ENCODE results near the gene TP53BP1. TPM values are rescaled to one million over a fixed set of nuclear protein-coding genes. Genes with fewer than 3 reads are reported as not detected.
"Not testable (repeated sequence)": the region's sequence is repeated elsewhere in the genome, so short reads cannot be mapped to it uniquely, and the experiment has no call there.

TP53BP1 gene
- total and polyA plus RNA-seq, 4 donors = 2.7 to 12.0 (median 7.3) TPM

- no peak for TF ChIP-seq ZBTB33 (IDR thresholded peaks at IDR 0.05)
- TF ChIP-seq RXRA (IDR thresholded peaks at IDR 0.05) = no peak
- TF ChIP-seq HNF4A (conservative IDR thresholded peaks at IDR 0.05) = no peak
- no peak for TF ChIP-seq GABPA (IDR thresholded peaks at IDR 0.05 in 1 of 2, conservative IDR thresholded peaks at IDR 0.05 in 1 of 2)
- TF ChIP-seq FOXA2 (IDR thresholded peaks at IDR 0.05) = no peak
- no peak for TF ChIP-seq JUND (IDR thresholded peaks at IDR 0.05)
These were observed 41.9 kb upstream of the TP53BP1 start (continued) for GRCh38 chr15:43534897-43535296.

GRCh38 chr15:43532826-43533225 is 39.9 kb upstream of the TP53BP1 start:
- not testable (repeated sequence) for DNase-seq (ENCODE audit: low spot score); H3K4me3 ChIP-seq (ENCODE audit: low read depth in 1 of 3, low read length in 3 of 3); H3K9me3 ChIP-seq (ENCODE audit: control insufficient read depth in 4 of 4, low read length in 3 of 4); H3K4me1 ChIP-seq (ENCODE audit: control insufficient read depth in 4 of 4, insufficient read depth in 4 of 4, low read length in 3 of 4); H3K27me3 ChIP-seq (ENCODE audit: control insufficient read depth in 4 of 4, insufficient read depth in 4 of 4, low read length in 3 of 4); H3K36me3 ChIP-seq (ENCODE audit: control insufficient read depth in 4 of 4, insufficient read depth in 3 of 4, low read depth in 1 of 4, low read length in 3 of 4); H3K27ac ChIP-seq (ENCODE audit: low read depth in 1 of 2, low read length in 2 of 2); H3K9ac ChIP-seq (ENCODE audit: low read depth in 1 of 2, low read length in 2 of 2)
- WGBS = 82% methylated on average over 5 of the region's 5 CpGs

GRCh38 chr15:43531018-43531670 is 38.2 kb upstream of the TP53BP1 start:
- Histone ChIP-seq H3K9ac (ENCODE audit: low read depth in 1 of 2, low read length in 2 of 2) (no peak overlapping the region), H3K4me3 (ENCODE audit: low read depth in 1 of 3, low read length in 3 of 3) (no peak overlapping the region), H3K27ac (ENCODE audit: low read depth in 1 of 2, low read length in 2 of 2) (no peak overlapping the region), H3K9me3 (ENCODE audit: control insufficient read depth in 4 of 4, low read length in 3 of 4) (no peaks in the 10 kb centered on the region), H3K27me3 (ENCODE audit: control insufficient read depth in 4 of 4, insufficient read depth in 4 of 4, low read length in 3 of 4) (no peaks in the 10 kb centered on the region), H3K4me1 (ENCODE audit: control insufficient read depth in 4 of 4, insufficient read depth in 4 of 4, low read length in 3 of 4) (no peaks in the 10 kb centered on the region), H3K36me3 (ENCODE audit: control insufficient read depth in 4 of 4, insufficient read depth in 3 of 4, low read depth in 1 of 4, low read length in 3 of 4) (no peaks in the 10 kb centered on the region)
- DNase-seq (ENCODE audit: low spot score) = no peak
- TF ChIP-seq CTCF (IDR thresholded peaks at IDR 0.05; ENCODE audit: low read depth, low read length, missing input control) = no peak
- no peak for TF ChIP-seq RAD21 (IDR thresholded peaks at IDR 0.05)
- no peak for TF ChIP-seq YY1 (IDR thresholded peaks at IDR 0.05)
- TF ChIP-seq SP1 (IDR thresholded peaks at IDR 0.05) = no peak
- TF ChIP-seq ZBTB33 (IDR thresholded peaks at IDR 0.05) = no peak
- TF ChIP-seq GABPA (IDR thresholded peaks at IDR 0.05 in 1 of 2, conservative IDR thresholded peaks at IDR 0.05 in 1 of 2) = no peak
- 40% methylated on average over 7 of the region's 7 CpGs for WGBS
